Activated CD8-positive, alpha-beta memory T cell treated with anti-CD3 and anti-CD28 coated beads, Interleukin-2, amount 50 U/mL, for 24 hours (primary cell): ENCODE results near the gene CYP26A1.

Experiments
- DNase-seq: peaks from one replicate; pipeline ENCODE4 v3.0.0-alpha.2; 2020; ENCODE audit errors: extremely low read depth

Gene CYP26A1

GRCh38 chr10:93123766-93124165, 50.1 kb downstream of the CYP26A1 start:
- no peak for DNase-seq

DNA sequence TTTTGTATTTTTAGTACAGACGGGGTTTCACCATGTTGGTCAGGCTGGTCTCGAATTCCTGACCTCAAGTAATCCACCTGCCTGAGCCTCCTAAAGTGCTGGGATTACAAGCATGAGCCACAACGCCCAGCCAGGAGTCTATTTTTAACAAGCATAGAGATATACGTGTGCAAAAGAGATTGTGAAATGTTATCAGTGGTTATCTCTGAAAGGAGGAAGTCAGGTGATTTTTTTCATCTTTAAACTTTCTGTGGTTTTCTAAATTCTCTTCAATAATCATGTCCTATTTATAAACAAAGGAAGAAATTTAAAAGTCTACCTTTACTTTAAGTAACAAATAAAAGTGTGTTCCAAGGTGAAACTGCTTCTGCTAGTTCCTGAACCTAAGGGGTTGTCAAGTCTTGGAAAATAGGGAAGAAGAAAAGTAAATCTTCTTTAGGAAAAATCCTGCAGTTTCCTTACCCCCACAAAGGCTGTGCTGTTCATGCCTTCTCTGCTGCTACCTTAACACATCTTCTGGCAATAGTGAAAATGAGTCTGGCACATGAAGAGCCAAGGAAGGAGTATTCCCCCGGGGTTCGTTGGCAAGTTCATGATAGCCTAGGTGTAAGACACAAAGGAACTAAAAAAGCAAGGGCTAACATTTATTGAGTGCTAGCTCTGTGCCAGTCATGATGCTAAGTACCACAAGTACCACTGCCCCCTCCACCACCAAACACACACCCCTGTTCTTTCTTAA, 51.1 kb downstream of the CYP26A1 start:
- DNase-seq: no peak

GRCh38 chr10:93125966-93126365, 52.3 kb downstream of the CYP26A1 start:
- DNase-seq: no peak

GRCh38 chr10:93126483-93127052, 52.9 kb downstream of the CYP26A1 start:
- DNase-seq: no peak
